ENCODE results near the gene NPRL2. TPM values are rescaled to one million over a fixed set of nuclear protein-coding genes. Genes with fewer than 3 reads are reported as not detected.

NPRL2 gene
- total and polyA plus RNA-seq, 2 of the 13 experiments (the other 11 are each of a cell fraction or from before 2014, with no cell fraction given): 30.6 to 51.4 TPM

DNA sequence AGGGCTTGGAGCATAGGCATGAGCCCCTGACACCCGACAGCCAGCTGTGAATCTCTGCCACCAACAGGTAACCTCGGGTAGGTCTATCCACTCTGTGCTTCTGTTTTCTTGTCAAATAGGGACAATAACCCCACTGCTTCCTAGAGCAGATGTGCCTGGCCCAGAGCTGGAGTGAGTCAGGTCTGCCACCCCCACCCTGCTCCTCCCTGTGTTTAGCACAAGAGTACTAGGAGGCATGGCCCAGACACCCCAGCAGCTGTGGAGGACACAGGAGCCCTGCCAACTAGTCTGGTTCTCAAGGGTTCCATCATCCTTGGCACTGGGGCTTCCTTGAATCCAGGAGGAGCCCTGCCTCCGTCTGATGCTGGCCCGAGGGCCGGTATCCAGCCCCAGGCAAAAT lies 42.5 kb upstream of the NPRL2 start (continued):
- TF ChIP-seq AGO1 (IDR thresholded peaks at IDR 0.05; ENCODE audit: low read depth, low read length, poor library complexity, severe bottlenecking) (no peak), AGO2 (optimal IDR thresholded peaks at IDR 0.05; ENCODE audit: low read depth, low read length) (no peak), MED13 (CRISPR knock-in tag; IDR thresholded peaks at IDR 0.05) (no peak)

DNA sequence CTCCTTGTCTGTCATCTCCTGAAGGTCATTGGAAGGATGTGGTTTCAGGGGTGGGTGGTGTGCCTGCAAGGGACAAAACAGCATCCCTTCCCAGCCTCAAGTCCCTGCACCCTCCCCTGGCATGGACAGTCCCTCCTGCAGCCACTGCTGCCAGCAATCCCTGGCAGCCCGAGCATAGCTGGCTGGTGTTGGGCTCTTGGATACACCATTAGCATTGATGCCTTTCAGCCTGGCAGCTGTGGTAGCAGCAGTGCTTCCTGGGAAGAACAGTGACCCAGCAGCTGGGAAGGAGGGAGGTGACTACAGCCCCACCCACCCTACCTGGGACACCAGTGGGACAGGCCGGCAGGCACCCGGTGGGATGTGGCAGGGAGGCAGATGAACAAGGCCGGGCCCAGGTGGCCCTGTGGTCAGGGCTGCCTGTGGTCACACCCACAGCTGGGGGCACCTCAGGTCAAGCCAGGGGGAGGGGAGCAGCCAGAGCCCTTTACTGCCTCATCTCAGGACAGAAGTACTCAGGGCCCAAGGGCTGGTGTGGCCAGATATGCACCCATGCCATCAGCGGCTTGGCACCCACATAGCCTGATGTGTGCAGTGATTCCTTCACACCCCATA lies 41.6 kb upstream of the NPRL2 start:
- ATAC-seq (no peak), DNase-seq (ENCODE audit: low spot score) (no peak), FAIRE-seq (no peak)
- Histone ChIP-seq H3K4me1 (ENCODE audit: insufficient read depth, low read length) (peaks cover 17% of the 10 kb centered on the region), H4K20me1 (ENCODE audit: insufficient read depth, low read length) (no peaks in the 10 kb centered on the region), H2AFZ (ENCODE audit: low read length) (no peak overlapping the region), H3K4me2 (ENCODE audit: low read depth, low read length) (no peak overlapping the region), H3K36me3 (replicated peaks in 1 of 2; ENCODE audit: control insufficient read depth in 1 of 2, insufficient read depth in 2 of 2, low read length in 2 of 2) (no peaks in the 10 kb centered on the region), H3K79me2 (ENCODE audit: insufficient read depth, low read length) (no peaks in the 10 kb centered on the region), H3K4me3 (replicated peaks in 1 of 3; ENCODE audit: insufficient read depth in 1 of 3, low read depth in 2 of 3, low read length in 3 of 3) (no peak overlapping the region), H3K27me3 (ENCODE audit: control insufficient read depth in 1 of 2, insufficient read depth in 2 of 2, low read length in 2 of 2) (peaks cover 3 to 67% of the 10 kb centered on the region in 2 experiments; a peak in 4 of 5 replicates), H3K9ac (ENCODE audit: insufficient read depth, low read depth, low read length) (no peak overlapping the region), H3K9me3 (ENCODE audit: low read length) (no peaks in the 10 kb centered on the region), H3K27ac (ENCODE audit: extremely low read length, insufficient read depth, low read length) (no peak overlapping the region)
- POLR2A ChIA-PET: no interaction called here
- WGBS (ENCODE audit: low lambda C conversion rate): no CpG with 5 or more reads among the region's 5 CpGs
- no TSS peak for BruUV-seq (replicated peaks)
- no peak for TF ChIP-seq DDIT3 (CRISPR knock-in tag; IDR thresholded peaks at IDR 0.05)
- TF ChIP-seq AKAP8 (CRISPR knock-in tag; IDR thresholded peaks at IDR 0.05): no peak
- no peak for TF ChIP-seq ZNF773 (CRISPR knock-in tag; IDR thresholded peaks at IDR 0.05; ENCODE audit: borderline replicate concordance)
- no peak for TF ChIP-seq FLYWCH1 (CRISPR knock-in tag; IDR thresholded peaks at IDR 0.05)
- TF ChIP-seq KLF15 (CRISPR knock-in tag; IDR thresholded peaks at IDR 0.05; ENCODE audit: borderline replicate concordance): no peak
- TF ChIP-seq TMF1 (CRISPR knock-in tag; IDR thresholded peaks at IDR 0.05; ENCODE audit: low read depth): no peak
- no peak for TF ChIP-seq ZNF737 (CRISPR knock-in tag; IDR thresholded peaks at IDR 0.05; ENCODE audit: borderline replicate concordance)
- TF ChIP-seq GMEB2 (CRISPR knock-in tag; IDR thresholded peaks at IDR 0.05; ENCODE audit: low read depth): no peak
- TF ChIP-seq, protein P1, sequence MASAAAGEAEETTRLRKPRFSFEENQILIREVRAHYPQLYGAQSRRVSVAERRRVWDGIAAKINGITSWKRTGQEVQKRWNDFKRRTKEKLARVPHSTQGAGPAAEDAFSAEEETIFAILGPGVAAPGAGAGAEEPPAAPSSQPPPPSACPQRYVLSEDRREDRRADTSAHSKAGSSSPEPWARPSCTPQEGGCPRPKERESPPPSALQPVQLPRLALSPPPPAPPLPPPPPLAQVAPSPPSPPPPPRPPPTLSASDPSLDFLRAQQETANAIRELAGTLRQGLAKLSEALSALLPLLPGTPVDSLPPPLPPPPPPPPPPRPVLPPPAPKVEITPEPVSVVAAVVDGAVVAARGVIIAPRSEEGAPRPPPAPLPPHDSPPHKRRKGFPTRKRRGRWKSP (CRISPR knock-in tag; IDR thresholded peaks at IDR 0.05): no peak
- in situ Hi-C loops (cut with HindIII; ENCODE audit: extremely low pct_ligation_motif_present, low pct_unique_long_range_greater_than_20kb): no loop called here
- CTCF ChIA-PET (ENCODE audit: low intra/inter-chr PET ratio, low total read pairs): no interaction called here
- intact Hi-C loops (cut with micrococcal nuclease; ENCODE audit: unreplicated experiment): no loop called here

Measured in HepG2 (cell line).